Measurements from ENCODE around the gene NAP1L4.

Gene NAP1L4

DNA sequence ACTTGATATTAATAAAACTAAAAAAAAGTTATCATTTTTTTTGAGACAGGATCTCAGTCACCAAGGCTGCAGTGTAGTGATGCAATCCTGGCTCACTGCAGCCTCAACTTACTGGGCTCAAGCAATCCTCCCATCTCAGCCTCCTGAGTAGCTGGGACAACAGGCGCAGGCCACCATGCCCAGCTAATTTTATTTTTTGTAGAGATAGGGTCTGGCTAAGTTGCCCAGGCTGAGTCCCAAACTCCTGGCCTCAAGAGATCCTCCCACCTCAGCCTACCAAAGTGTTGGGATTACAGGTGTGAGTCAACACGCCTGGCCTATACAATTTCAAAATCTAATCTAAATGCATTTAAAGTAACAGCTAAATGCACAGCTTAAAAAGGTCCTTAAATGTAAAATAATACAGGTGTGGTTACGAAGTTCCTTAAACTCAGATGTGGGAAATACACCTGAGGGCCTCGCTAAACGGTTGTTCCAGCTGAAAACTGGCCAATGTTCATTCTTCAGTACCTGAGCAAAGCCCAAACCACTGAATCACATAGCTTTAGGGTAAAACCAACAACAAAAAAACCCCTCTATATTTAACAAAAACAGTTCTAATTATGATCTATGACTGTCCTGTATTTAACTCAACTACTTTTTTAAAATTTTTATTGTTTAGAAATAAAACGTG lies 11.8 kb downstream of the NAP1L4 start:
- H3K4me2 ChIP-seq (ENCODE audit: low read length) = no peak overlapping the region
- no peaks in the 10 kb centered on the region for H3K4me1 ChIP-seq (ENCODE audit: low read length)
- TF ChIP-seq CTCF (IDR thresholded peaks at IDR 0.05; ENCODE audit: low read depth, low read length) (no peak), EZH2phosphoT487 (IDR thresholded peaks at IDR 0.05; ENCODE audit: low read depth) (no peak)
- H3K36me3 ChIP-seq (replicated peaks; ENCODE audit: low read depth, low read length) = peaks cover 53% of the 10 kb centered on the region
- no peak overlapping the region for H3K27ac ChIP-seq (ENCODE audit: low read length)
- H3K9ac ChIP-seq (ENCODE audit: low read length) = no peak overlapping the region
- no peak overlapping the region for H2AFZ ChIP-seq (ENCODE audit: low read depth, low read length)
- peaks cover 60% of the 10 kb centered on the region for H4K20me1 ChIP-seq (ENCODE audit: insufficient read depth, low read length)
- peaks cover 97% of the 10 kb centered on the region for H3K79me2 ChIP-seq (ENCODE audit: low read length)
- H3K4me3 ChIP-seq (ENCODE audit: low read length) = no peak overlapping the region
- H3K27me3 ChIP-seq (ENCODE audit: low read depth, low read length) = no peaks in the 10 kb centered on the region
- no peaks in the 10 kb centered on the region for H3K9me3 ChIP-seq (ENCODE audit: insufficient read depth, low read length)

DNA sequence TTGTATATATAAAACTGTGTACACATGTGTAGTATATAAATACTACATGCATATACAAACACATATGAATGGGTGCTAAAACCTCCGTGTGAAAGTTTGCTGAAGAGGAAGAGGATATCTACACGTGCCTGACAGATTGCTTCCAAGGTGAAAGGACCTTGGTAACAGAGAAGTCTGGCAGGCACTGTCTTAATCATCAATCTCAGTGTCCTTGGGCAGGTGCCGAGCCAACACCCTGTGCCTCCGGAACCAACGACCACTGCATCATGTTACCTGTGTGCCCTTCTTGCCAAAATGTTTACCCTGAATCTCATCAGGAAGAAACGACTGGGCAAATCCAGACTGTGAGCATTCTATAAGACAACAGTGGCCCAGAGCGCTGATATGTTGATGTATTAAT lies 15.0 kb downstream of the NAP1L4 start:
- no peaks in the 10 kb centered on the region for H3K9me3 ChIP-seq (ENCODE audit: insufficient read depth, low read length)
- no peak overlapping the region for H3K9ac ChIP-seq (ENCODE audit: low read length)
- H3K36me3 ChIP-seq (replicated peaks; ENCODE audit: low read depth, low read length) = peaks cover 67% of the 10 kb centered on the region
- H3K27ac ChIP-seq (ENCODE audit: low read length) = no peak overlapping the region
- no peak overlapping the region for H2AFZ ChIP-seq (ENCODE audit: low read depth, low read length)
- H3K27me3 ChIP-seq (ENCODE audit: low read depth, low read length) = no peaks in the 10 kb centered on the region
- H3K79me2 ChIP-seq (ENCODE audit: low read length) = peaks cover 92% of the 10 kb centered on the region
- TF ChIP-seq EZH2phosphoT487 (IDR thresholded peaks at IDR 0.05; ENCODE audit: low read depth) (no peak), CTCF (IDR thresholded peaks at IDR 0.05; ENCODE audit: low read depth, low read length) (no peak)
- no peaks in the 10 kb centered on the region for H3K4me1 ChIP-seq (ENCODE audit: low read length)
- H3K4me2 ChIP-seq (ENCODE audit: low read length) = no peak overlapping the region
- H3K4me3 ChIP-seq (ENCODE audit: low read length) = no peak overlapping the region
- peaks cover 36% of the 10 kb centered on the region for H4K20me1 ChIP-seq (ENCODE audit: insufficient read depth, low read length)

DNA sequence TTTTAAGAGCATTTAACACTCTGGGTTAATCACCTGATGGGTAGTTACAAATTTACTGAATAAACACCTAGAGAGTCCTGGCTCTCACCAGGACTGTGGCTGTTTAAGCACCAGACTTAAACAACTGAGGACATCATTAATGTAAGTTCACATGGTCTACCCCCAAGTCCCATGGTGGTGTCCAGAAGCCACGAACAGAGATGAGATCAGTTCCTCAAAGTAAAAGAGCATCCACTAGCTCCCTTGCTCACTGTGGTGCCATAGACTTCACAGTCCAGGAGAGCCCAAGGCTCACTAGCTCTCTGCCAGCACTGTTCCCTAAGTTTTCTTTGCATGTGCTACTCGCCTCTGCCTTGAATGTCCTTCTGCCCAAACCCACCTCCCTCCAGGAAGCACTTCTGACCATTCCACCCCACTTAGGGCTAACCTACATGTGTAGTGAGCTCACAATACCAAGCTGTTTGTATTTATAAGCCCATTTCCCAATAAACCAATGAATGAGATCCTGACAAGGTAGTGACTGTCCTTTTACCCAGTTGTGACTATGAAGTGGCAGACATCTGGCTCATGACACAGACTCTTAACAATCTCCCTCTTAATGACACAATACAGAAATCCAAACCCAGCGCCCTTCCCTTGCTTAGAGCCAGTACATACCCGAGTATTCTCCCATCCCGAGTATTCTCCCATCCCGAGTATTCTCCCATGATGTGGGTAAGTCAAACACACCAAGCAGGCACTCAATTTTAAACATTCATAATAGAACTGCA lies 15.7 kb downstream of the NAP1L4 start:
- H3K4me1 ChIP-seq (ENCODE audit: low read length) = no peaks in the 10 kb centered on the region
- H3K27me3 ChIP-seq (ENCODE audit: low read depth, low read length) = no peaks in the 10 kb centered on the region
- peaks cover 70% of the 10 kb centered on the region for H3K36me3 ChIP-seq (replicated peaks; ENCODE audit: low read depth, low read length)
- H3K9ac ChIP-seq (ENCODE audit: low read length) = no peak overlapping the region
- no peak overlapping the region for H3K27ac ChIP-seq (ENCODE audit: low read length)
- H3K4me2 ChIP-seq (ENCODE audit: low read length) = no peak overlapping the region
- H3K4me3 ChIP-seq (ENCODE audit: low read length) = no peak overlapping the region
- no peaks in the 10 kb centered on the region for H3K9me3 ChIP-seq (ENCODE audit: insufficient read depth, low read length)
- H4K20me1 ChIP-seq (ENCODE audit: insufficient read depth, low read length) = peaks cover 31% of the 10 kb centered on the region
- no peak overlapping the region for H2AFZ ChIP-seq (ENCODE audit: low read depth, low read length)
- H3K79me2 ChIP-seq (ENCODE audit: low read length) = peaks cover 90% of the 10 kb centered on the region
- no peak for TF ChIP-seq EZH2phosphoT487 (IDR thresholded peaks at IDR 0.05; ENCODE audit: low read depth)
- TF ChIP-seq CTCF (IDR thresholded peaks at IDR 0.05; ENCODE audit: low read depth, low read length) = no peak

- H3K9ac ChIP-seq (ENCODE audit: low read length) = no peak overlapping the region
- no peak overlapping the region for H2AFZ ChIP-seq (ENCODE audit: low read depth, low read length)
- peaks cover 84% of the 10 kb centered on the region for H3K79me2 ChIP-seq (ENCODE audit: low read length)
- H3K27ac ChIP-seq (ENCODE audit: low read length) = no peak overlapping the region
- no peak overlapping the region for H3K4me2 ChIP-seq (ENCODE audit: low read length)
- no peaks in the 10 kb centered on the region for H3K9me3 ChIP-seq (ENCODE audit: insufficient read depth, low read length)
- peaks cover 26% of the 10 kb centered on the region for H4K20me1 ChIP-seq (ENCODE audit: insufficient read depth, low read length)
- no peaks in the 10 kb centered on the region for H3K27me3 ChIP-seq (ENCODE audit: low read depth, low read length)
- peaks cover 77% of the 10 kb centered on the region for H3K36me3 ChIP-seq (replicated peaks; ENCODE audit: low read depth, low read length)
- H3K4me1 ChIP-seq (ENCODE audit: low read length) = no peaks in the 10 kb centered on the region
- TF ChIP-seq EZH2phosphoT487 (IDR thresholded peaks at IDR 0.05; ENCODE audit: low read depth) (no peak), CTCF (IDR thresholded peaks at IDR 0.05; ENCODE audit: low read depth, low read length) (peak; percentile 51)
- no peak overlapping the region for H3K4me3 ChIP-seq (ENCODE audit: low read length)
These were observed 16.5 kb downstream of the NAP1L4 start for GRCh38 chr11:2975594-2975993.

All from OCI-LY3 (cell line).